NCI-H2029 treated with DMSO at 0.1 percent for 48 hours (cell line): Measurements from ENCODE around the gene GMNN.

Experiments used
- DNase-seq: peaks from one replicate; lab custom pipeline; 2025; lab: John Stamatoyannopoulos, UW

The GMNN gene

GRCh38 chr6:24807584-24807983, 32.8 kb downstream of the GMNN start:
- DNase-seq = no peak

- DNase-seq = no peak
Observed at GRCh38 chr6:24809728-24810127, 35.0 kb downstream of the GMNN start.

- DNase-seq = no peak
Observed at GRCh38 chr6:24818346-24818745, 43.6 kb downstream of the GMNN start.

GRCh38 chr6:24821860-24822444, 47.2 kb downstream of the GMNN start:
- DNase-seq = no peak

- no peak for DNase-seq
Observed at GRCh38 chr6:24822696-24823095, 48.0 kb downstream of the GMNN start.

- DNase-seq = no peak
Observed at GRCh38 chr6:24823185-24823584, 48.4 kb downstream of the GMNN start.

GRCh38 chr6:24824142-24824938, 49.6 kb downstream of the GMNN start:
- no peak for DNase-seq

GRCh38 chr6:24825130-24825630, 50.4 kb downstream of the GMNN start:
- DNase-seq = no peak

GRCh38 chr6:24827162-24827561, 52.4 kb downstream of the GMNN start:
- DNase-seq = no peak

- no peak for DNase-seq
Observed at GRCh38 chr6:24827970-24828369, 53.2 kb downstream of the GMNN start.

- DNase-seq = no peak
Observed at GRCh38 chr6:24829657-24830056, 54.9 kb downstream of the GMNN start.

GRCh38 chr6:24831771-24832716, 57.3 kb downstream of the GMNN start:
- no peak for DNase-seq

GRCh38 chr6:24832794-24833193, 58.1 kb downstream of the GMNN start:
- DNase-seq = no peak

GRCh38 chr6:24833711-24834386, 59.1 kb downstream of the GMNN start:
- DNase-seq = no peak
